ENCODE measurements around the gene ACTRT3. TPM values are rescaled to one million over a fixed set of nuclear protein-coding genes. Genes with fewer than 3 reads are reported as not detected.

ACTRT3 gene
- total and polyA plus RNA-seq, 2 of the 13 experiments (the other 11 are each of a cell fraction or from before 2014, with no cell fraction given): 0.42 to 0.97 TPM

DNA sequence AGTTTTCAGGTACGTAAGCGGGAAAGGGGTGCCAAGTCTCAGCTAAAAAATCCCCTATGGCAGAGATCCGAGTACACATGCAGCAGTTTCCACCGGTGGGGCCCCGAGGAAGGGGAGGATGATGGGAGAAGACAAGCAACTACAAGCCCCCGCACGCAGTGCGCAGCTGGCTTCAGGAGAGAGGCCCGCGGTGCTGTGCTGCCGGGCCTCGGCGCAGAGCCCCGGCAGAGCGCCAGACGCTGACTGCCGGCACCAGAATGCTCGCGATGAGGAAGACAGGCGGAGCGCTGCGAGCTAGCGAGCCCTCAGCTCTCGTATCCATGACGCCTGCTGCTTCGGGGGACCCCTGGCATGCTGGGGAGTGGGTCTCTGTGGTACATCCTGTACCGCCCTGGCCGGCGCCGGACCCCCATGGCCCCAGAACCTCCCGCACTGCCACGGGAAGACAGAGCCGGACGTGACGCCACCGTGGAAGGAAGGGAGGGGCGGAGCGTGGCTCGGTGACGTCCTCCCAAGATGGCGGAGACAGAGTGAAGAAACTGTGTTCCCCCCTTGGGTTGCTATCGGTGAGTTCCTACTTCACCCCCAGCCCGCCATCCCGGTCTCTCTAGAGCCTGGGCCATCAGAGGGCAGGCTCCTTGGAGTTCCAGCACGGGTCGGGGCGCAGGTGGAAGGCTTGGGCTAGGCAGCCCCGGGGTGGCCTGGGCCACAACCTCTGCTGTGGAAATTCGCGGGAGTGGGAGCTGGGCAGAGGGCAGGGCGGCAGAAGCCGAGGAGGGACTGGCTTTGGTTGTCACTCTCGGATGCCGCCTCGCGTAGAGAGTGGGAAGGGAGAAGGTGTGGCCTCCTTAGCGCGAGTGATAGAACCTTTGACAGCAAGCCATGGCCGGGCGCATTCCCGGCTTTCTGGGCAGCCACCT is 3.8 kb upstream of the ACTRT3 start, which contains the start of gene MYNN (continued):
- TF ChIP-seq SRSF1 (optimal IDR thresholded peaks at IDR 0.05; ENCODE audit: low read depth, low read length): peak; percentile 90
- 0 out of 2 replicates have a peak, but pooled peaks have one; percentile 12 for TF ChIP-seq STAG1 (CRISPR knock-in tag; IDR thresholded peaks at IDR 0.05)
- no peak for TF ChIP-seq ZSCAN30 (CRISPR knock-in tag; IDR thresholded peaks at IDR 0.05)
- TF ChIP-seq ZNF883 (CRISPR knock-in tag; IDR thresholded peaks at IDR 0.05; ENCODE audit: not compliant biosample characterization): peak; percentile 85
- peak; percentile 69 for TF ChIP-seq HOXD1 (CRISPR knock-in tag; IDR thresholded peaks at IDR 0.05)
- no peak; the same call in 1 of the 2 replicates for TF ChIP-seq ATF7 (IDR thresholded peaks at IDR 0.05)
- TF ChIP-seq ATF7 (CRISPR knock-in tag; IDR thresholded peaks at IDR 0.05): no peak
- TF ChIP-seq ZNF510 (CRISPR knock-in tag; IDR thresholded peaks at IDR 0.05; ENCODE audit: low read depth): no peak
- peak; percentile 97 for TF ChIP-seq ZNF776 (CRISPR knock-in tag; IDR thresholded peaks at IDR 0.05)
- no peak for TF ChIP-seq NR2F6 (IDR thresholded peaks at IDR 0.05)
- no peak for TF ChIP-seq NR2F6 (CRISPR knock-in tag; IDR thresholded peaks at IDR 0.05)
- TF ChIP-seq GLI4 (CRISPR knock-in tag; IDR thresholded peaks at IDR 0.05; ENCODE audit: borderline replicate concordance): 0 out of 2 replicates have a peak, but pooled peaks have one; percentile 65
- TF ChIP-seq ZEB1 (IDR thresholded peaks at IDR 0.05; ENCODE audit: insufficient replicate concordance, low read depth): peak; percentile 14
- TF ChIP-seq SALL1 (CRISPR knock-in tag; IDR thresholded peaks at IDR 0.05): peak; percentile 89
- TF ChIP-seq TFDP2 (CRISPR knock-in tag; IDR thresholded peaks at IDR 0.05): peak; percentile 74
- TF ChIP-seq ZNF292 (CRISPR knock-in tag; IDR thresholded peaks at IDR 0.05; ENCODE audit: borderline replicate concordance, low read depth): no peak
- peak; percentile 83; the same call in 1 of the 2 replicates for TF ChIP-seq ZNF704 (CRISPR knock-in tag; IDR thresholded peaks at IDR 0.05; ENCODE audit: borderline replicate concordance)
- no peak for TF ChIP-seq ZNF207 (IDR thresholded peaks at IDR 0.05; ENCODE audit: borderline replicate concordance)
- TF ChIP-seq ZFAT (CRISPR knock-in tag; conservative IDR thresholded peaks at IDR 0.05): 0 out of 2 replicates have a peak, but pooled peaks have one; percentile 74
- TF ChIP-seq ZNF143 (CRISPR knock-in tag; IDR thresholded peaks at IDR 0.05): peak; percentile 62
- TF ChIP-seq ZNF713 (CRISPR knock-in tag; IDR thresholded peaks at IDR 0.05): no peak
- no peak for TF ChIP-seq RARG (CRISPR knock-in tag; IDR thresholded peaks at IDR 0.05; ENCODE audit: low read depth)
- TF ChIP-seq SOX5 (CRISPR knock-in tag; IDR thresholded peaks at IDR 0.05; ENCODE audit: borderline replicate concordance): no peak; the same call in 1 of the 2 replicates
- TF ChIP-seq THYN1 (CRISPR knock-in tag; IDR thresholded peaks at IDR 0.05; ENCODE audit: borderline replicate concordance, low read depth): no peak
- peak; percentile 31; the same call in 1 of the 2 replicates for TF ChIP-seq SIX4 (CRISPR knock-in tag; IDR thresholded peaks at IDR 0.05)
- TF ChIP-seq SMARCC2 (IDR thresholded peaks at IDR 0.05): no peak
- TF ChIP-seq, protein P1, sequence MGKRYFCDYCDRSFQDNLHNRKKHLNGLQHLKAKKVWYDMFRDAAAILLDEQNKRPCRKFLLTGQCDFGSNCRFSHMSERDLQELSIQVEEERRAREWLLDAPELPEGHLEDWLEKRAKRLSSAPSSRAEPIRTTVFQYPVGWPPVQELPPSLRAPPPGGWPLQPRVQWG (CRISPR knock-in tag; IDR thresholded peaks at IDR 0.05; ENCODE audit: borderline replicate concordance, low read depth): no peak
- TF ChIP-seq GLMP (CRISPR knock-in tag; IDR thresholded peaks at IDR 0.05; ENCODE audit: borderline replicate concordance): no peak
